CD4-positive, alpha-beta T cell treated with Interleukin-17A for 1 hour (primary cell): ENCODE measurements around the gene TBPL1.
A peak's percentile ranks its signal among the peaks of the same experiment; 100 is the strongest.
"Not testable (repeated sequence)": the region's sequence is repeated elsewhere in the genome, so short reads cannot be mapped to it uniquely, and the experiment has no call there.

Experiments
- DNase-seq: peaks from one replicate; pipeline ENCODE4 v3.0.0-alpha.2; 2020

TBPL1 gene

GRCh38 chr6:133954657-133955576 is 1.9 kb downstream of the TBPL1 start:
- no peak for DNase-seq

DNA sequence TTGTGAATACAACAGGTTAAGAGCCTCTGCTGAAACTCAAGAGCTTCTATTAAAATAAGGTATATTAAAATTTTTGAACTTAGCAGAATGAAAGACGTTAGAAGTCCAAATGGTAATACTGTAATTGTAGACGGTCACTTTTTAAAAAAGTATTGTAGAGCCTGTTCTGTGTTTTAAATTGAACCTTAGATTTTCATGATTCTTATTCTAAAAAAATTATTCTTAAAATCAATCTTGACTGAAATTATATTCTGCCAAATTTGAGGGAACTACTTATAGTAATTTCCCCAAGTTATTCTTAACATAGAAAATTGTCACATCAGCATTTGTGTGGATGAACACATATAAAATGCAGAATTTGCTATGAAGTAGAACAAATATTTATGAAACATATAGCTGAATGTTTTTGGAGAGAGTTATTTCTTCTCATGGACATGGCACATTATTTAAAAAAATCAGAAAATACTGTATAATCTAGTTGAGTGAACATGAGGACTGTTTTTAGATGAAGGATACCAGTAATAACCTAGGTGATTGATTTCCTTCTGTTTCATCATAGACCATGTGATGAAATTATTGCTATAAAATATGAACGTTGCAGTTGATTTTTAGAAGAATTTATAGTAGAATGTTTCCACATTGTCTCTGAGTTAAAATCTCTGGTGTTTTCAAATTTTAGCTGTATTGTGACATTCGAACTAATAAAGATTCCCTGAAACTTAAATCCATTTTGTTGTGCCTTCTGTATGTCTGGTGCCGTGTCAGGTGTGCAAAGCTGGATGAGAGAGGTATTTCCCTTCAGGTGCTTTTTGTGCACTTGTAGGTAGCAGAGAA is 2.8 kb downstream of the TBPL1 start:
- no peak for DNase-seq

- DNase-seq = no peak
These were observed 3.5 kb downstream of the TBPL1 start for GRCh38 chr6:133956416-133957049.

DNA sequence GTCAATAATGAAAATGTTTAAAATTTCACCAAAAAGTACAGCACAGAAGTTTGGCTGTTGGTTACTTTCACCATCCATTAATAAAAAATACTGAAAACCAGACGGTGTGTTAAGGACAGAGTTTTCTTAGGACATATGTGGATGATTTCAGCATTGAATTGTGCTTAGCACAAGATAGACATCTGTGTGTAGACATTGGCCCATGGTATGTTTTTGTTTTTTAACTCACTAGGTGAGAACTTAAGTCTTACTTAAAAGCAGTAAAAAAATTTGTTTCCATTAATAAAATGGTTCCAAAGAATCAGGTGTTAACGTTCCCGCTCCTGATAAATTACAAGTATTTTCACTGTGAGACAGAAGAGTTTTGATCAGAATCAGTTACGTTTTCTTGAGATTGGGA is 4.2 kb downstream of the TBPL1 start:
- DNase-seq = no peak

DNA sequence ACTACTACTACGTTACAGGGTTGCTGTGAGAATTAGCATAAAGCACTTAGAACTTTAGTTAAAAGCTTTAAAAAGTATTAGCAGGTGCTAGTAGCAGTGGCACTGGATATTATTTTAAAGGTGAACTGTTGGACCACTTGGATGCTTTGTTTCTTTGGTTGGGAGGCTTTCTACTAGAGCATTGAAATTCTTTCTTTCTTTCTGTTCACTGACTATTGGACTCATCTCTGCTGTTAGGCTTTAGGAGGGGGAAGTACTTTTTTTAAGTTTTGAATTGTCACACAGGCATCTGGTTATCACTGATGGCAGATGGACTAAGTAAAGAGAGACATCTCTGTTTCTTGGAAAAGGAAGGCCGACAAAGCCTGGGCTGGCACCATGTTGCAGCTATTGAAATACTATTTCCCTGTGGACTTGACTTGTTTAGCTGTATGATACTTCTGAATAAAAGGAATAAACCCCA is 4.8 kb downstream of the TBPL1 start:
- no peak for DNase-seq

DNA sequence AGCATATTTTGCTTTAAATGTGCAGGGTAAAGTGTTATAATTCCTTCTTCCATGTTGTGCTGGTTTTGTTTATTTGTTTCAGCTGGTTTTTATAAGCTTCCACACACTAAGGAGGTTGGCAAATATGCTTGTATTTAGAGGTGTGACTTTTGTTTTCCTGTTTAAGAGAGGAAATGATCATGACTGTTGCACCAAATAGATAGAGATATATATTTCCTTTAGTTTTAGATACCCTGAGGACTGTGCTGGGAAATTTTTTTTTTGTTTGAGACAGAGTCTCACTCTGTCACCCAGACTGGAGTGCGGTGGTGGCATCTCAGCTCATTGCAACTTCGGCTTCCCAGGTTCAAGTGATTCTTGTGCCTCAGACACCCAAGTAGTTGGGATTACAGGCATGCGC is 5.8 kb downstream of the TBPL1 start:
- DNase-seq = no peak

DNA sequence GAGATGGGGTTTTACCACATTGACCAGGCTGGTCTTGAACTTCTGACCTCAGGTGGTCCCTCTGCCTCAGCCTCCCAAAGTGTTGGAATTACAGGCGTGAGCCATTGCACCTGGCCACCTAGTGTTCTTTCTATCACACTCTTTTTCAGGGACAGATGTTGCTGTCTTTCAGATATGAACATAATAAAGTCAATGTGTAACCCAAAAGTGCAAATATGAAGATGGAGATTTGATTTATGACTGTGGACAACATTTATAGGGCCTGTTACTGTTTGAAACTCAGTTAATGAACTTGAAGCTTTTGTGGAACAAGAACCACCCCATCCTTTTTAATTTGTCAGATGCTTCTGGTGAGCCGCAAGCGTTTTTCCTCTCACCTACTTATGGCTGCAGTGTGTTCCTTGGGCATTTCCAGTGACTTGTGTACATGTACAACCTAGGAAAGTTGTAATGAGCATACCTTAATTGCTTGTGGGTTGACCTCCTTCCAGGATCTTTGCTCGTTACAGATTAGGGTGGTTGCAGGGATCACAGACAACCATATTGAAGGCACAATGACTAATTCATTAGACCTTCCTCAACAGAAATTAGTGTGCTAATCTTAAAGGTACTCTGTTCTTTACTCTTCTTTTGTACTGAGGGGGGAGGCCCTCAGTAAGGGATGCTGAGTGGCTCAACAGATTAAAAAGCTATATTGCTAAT is 6.8 kb downstream of the TBPL1 start:
- DNase-seq = no peak

DNA sequence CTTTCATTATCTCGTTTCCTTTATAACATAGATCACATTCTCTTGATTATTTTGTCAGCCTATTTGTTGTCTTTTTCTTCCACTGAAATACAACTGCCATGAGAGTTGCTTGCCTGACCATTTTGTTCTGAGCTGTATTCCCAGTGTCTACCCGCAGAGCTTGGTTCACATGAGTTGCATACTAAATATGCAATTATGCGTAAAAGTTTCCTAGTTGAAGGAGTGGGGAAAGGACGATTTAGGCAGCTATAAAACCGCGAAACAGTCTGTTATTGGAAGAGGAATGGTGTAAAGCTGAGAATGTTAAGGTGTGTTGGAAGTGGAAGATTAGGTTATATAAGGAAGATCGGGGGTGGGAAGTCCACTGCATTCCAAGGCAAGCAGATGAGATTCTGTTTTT is 8.8 kb downstream of the TBPL1 start:
- no peak for DNase-seq

DNA sequence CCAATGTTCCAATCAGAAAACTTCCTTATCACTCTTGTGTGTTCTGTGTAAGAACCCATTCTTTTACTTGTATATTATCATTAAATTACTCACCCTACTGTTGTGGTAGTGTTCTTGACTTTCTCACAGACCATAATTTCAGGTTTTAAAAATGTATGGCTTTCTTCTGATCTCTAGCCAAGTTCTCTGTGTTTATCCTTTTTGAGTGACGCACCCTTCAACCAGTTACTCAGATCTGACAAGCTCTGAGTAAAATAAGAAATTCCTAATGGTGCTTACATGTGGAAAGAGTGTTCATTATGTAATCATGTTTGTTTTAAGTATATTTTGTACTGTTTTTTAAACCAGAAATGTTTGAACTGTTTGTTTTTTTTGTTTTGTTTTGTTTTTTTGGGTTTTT is 11.0 kb downstream of the TBPL1 start:
- DNase-seq = no peak

- no peak for DNase-seq
These were observed 11.7 kb downstream of the TBPL1 start for GRCh38 chr6:133964702-133965101.

DNA sequence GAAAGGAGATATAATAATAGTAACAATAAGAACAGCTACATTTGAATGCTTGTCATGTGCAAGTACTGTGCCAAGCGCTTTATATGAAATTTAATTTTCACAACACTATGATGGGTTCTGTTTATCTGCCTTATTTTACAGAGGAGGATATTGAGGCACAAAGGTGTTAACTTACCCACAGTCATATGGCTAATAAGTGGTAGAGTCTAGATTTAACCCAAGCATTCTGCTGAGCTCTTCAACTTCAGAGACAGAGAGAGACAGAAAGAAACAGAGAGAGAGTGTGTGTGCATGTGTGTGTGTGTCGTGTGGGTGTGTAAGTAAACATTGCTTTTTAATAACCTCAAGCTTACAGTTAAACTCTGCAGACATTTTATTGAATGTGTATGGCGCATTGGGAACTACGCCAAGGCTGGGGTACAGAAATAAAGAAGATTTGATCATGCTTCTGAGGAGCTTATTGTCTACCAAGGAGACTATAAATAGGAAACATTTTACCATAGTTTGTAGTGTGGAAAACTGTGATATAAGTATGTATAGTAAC is 12.9 kb downstream of the TBPL1 start:
- DNase-seq = no peak

DNA sequence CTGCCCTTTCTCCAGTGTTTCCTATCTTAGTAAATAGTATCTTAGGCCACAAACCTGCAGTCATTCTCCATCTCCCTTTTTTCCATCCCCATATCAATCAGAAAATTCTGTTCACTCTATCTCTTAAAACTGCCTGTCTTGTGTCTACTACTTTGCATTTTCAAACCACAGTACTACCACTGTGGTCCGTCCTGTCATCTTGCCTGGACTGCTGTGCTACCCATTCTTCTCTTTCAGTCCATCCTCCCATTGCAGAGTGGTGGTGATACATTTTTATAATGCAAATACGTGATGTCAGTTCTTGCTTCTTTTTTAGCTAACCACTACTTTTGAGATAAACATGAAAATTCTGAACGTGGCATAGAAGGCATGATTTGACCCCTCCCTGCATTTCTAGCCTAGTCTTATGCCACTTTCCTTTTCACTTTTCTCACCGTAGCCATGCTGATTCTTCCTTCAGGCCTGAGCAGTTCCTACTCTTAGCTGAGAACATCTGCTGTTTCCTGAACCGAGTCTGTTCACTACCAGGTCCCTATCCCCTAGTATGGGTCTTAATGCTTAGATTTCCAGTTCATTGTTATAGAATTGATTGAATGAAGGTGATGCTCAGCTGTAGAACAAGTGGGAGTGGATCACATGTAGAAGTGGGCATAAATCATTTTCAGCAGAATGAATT is 13.8 kb downstream of the TBPL1 start:
- no peak for DNase-seq

- no peak for DNase-seq
These were observed 14.3 kb downstream of the TBPL1 start for GRCh38 chr6:133967347-133967746.

DNA sequence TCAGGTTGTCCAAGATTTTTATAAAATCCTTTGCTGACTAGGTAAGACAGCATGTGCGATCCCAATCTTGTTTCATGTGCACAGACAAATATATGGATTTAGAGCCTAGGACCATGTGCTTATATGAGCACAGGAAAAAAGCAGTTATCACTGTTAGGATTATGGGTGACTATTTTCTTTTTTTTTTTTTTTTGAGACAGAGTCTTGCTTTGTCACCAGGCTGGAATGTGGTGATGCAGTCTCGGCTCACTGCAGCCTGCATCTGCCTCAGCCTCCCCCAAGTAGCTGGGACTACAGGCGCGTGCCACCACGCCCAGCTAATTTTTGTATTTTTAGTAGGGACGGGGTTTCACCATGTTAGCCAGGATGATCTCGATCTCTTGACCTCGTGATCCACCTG is 14.8 kb downstream of the TBPL1 start:
- DNase-seq = not testable (repeated sequence)

DNA sequence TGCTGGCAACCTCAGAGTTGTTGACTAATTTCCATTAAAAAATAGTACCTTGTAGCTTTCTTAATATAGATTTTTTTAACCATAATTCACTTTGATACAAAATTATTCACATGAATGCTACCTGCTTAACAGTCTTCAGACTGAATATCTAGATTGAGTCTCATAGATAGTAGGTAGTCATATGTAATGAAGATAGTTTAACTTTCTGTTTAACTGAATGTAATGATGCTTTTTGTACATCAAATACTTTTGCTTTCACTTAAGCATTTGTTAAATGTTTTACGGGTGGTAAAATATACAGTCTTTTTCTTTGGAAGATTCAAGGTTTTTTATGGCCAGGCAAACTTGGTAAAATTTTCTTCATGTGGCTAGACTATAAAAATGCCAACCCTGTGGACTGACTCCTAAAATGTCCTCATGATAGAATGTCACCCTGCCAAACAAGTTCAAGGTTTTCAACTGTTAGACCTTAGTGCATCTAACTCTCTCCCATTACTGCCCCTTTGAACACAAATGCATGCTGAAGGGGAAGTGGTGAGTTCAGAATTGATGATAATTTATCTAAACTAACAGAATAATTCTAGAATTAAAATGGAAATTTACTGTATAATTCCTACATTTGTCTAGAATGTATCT is 16.4 kb downstream of the TBPL1 start:
- no peak for DNase-seq

GRCh38 chr6:133969921-133970295 is 16.9 kb downstream of the TBPL1 start:
- DNase-seq = no peak

DNA sequence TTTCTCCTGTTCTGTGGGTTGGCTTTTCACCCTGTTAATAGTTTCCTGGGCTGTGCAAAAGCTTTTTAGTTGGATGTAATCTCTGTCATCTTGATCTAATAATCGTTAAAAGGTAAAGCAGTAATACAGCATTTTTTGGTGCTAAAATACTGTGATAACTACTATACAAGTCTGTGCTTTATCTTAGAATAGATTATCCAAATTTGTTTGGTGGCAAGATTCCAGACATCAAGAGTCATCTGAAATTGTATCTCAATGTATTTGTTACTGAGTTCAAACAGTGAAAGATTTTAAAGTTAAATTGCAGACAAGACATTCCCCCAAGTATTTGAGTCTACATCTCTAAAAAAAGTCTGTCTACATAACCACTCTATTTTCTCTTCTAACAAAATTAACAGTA is 18.8 kb downstream of the TBPL1 start:
- no peak for DNase-seq

DNA sequence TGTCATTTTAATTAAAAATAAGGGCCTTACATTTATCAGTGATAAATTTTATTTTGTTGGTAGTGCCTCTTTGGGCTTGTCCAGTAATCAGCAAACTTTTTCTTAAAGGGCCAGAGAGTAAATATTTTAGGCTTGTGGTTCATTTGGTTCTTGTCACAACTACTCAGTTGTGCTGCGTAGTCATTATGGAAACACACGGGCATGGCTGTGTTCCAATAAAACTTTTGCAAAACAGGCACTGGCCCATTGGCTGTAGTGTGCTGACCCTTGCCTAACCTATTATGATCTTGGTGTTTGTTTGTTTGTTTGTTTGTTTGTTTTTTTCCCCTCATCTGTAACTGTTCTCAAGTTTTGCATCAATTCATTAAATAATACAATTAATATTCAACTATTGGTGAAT is 19.4 kb downstream of the TBPL1 start:
- DNase-seq = no peak

DNA sequence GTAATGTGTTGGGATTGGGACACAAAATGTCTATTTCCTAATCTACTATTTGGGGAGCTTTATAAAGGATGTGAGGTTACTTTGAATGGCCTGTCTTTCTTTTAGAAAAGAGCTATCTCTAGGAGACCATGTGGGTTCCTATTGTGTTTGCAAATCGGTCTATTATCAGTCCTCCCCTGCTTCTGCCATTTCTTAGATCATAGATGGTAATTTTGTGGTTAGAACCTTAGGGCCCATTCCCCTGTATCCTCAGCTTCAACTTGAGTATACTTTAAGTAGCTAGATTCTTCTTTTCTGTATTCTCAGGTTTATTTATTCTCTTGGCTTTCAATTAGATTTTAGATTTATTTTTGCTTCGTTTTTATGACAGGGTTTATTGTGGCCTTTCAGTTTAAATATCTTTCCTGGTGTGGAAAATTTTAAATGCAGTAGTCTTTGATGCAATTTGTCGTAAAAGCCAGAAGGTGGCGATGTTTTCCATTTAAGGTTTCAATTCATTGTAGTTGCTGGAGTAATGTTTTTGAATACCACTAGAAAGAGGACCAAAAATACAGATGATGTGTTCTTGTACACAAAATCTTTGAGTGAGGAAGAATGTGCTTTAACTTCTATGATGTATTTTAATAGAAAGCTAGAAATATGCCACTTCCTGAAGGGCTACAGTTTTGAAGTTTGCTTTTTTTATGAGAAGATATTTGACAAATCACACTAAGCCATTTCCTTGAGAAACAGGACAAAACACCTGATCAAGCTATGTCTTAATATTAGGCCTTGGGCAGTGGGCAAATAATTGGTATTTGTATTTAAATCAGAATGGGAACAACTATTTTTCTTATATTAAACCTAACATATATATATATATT is 20.3 kb downstream of the TBPL1 start:
- DNase-seq = peak; percentile 61
